SU-DHL-6 (cell line): ENCODE results near the gene SEMA3B.

Source experiments
- H2AFZ ChIP-seq: fragments of 200-600 bp; sonication (generic); 2 replicates; pipeline ENCODE4 v1.6.1; 2014; ENCODE audit warnings: low read depth, mild to moderate bottlenecking, moderate library complexity, mixed read lengths, antibody characterized with exemption, low read length; ENCODE audit not compliant: severe bottlenecking
- H3F3A ChIP-seq: fragments of 200-600 bp; shearing (Covaris generic); 2 replicates; pipeline ENCODE4 v1.6.0; 2016; ENCODE audit warnings: antibody characterized with exemption, mild to moderate bottlenecking; ENCODE audit not compliant: insufficient read depth
- H3K27ac ChIP-seq: fragments of 200-600 bp; sonication (generic); 2 replicates; pipeline ENCODE4 v1.5.1; 2016; ENCODE audit warnings: low read depth, mild to moderate bottlenecking, low read length, moderate library complexity, mixed read lengths
- H3K27me3 ChIP-seq: fragments of 200-600 bp; sonication (generic), shearing (Covaris generic); 2 replicates; pipeline ENCODE4 v1.6.0; 2014; ENCODE audit warnings: mild to moderate bottlenecking, low read length
- H3K36me3 ChIP-seq: fragments of 200-600 bp; sonication (generic); 2 replicates; pipeline ENCODE4 v1.6.1; 2014; ENCODE audit warnings: mild to moderate bottlenecking, low read length, mixed read lengths
- H3K4me2 ChIP-seq: fragments of 300-600, 200-600 bp; shearing (Covaris generic), sonication (generic); 2 replicates; pipeline ENCODE4 v1.6.0; 2014; ENCODE audit warnings: low read length, low read depth, mild to moderate bottlenecking; ENCODE audit not compliant: poor library complexity, severe bottlenecking
- H3K4me3 ChIP-seq: fragments of 200-600 bp; sonication (generic); 2 replicates; pipeline ENCODE4 v1.5.1; 2014; ENCODE audit warnings: antibody characterized with exemption, low read length, mild to moderate bottlenecking, mixed read lengths; ENCODE audit not compliant: insufficient read depth, poor library complexity, severe bottlenecking
- H3K79me2 ChIP-seq: fragments of 200-600 bp; sonication (generic); 2 replicates; pipeline ENCODE4 v1.6.1; 2014; ENCODE audit warnings: mild to moderate bottlenecking, low read length, moderate library complexity; ENCODE audit not compliant: insufficient read depth
- H3K9ac ChIP-seq: fragments of 200-600 bp; sonication (generic); 2 replicates; pipeline ENCODE4 v1.7.0; 2014; ENCODE audit warnings: mild to moderate bottlenecking, low read length
- H3K9me2 ChIP-seq: fragments of 200-600 bp; sonication (generic); replicated peaks from 2 replicates; pipeline ENCODE4 v1.6.1; 2014; ENCODE audit warnings: low read length; ENCODE audit not compliant: insufficient read depth
- H3K9me3 ChIP-seq: fragments of 200-600 bp; sonication (generic); 2 replicates; pipeline ENCODE4 v1.6.1; 2014; ENCODE audit warnings: low read length, mixed read lengths; ENCODE audit not compliant: insufficient read depth
- H4K20me1 ChIP-seq: fragments of 200-600 bp; sonication (generic); 2 replicates; pipeline ENCODE4 v1.6.1; 2014; ENCODE audit warnings: low read depth, mild to moderate bottlenecking, antibody characterized with exemption, low read length, moderate library complexity, mixed read lengths
- EZH2phosphoT487 ChIP-seq: fragments of 200-600 bp; sonication (generic), shearing (Covaris generic); conservative IDR thresholded peaks from 2 replicates; pipeline ENCODE4 v1.6.1; 2018; ENCODE audit warnings: mild to moderate bottlenecking, antibody characterized with exemption, low read length, moderate library complexity, mixed read lengths
- TF ChIP-seq, protein P1 (sequence below): fragments of 200-600 bp; sonication (generic); IDR thresholded peaks from one replicate; pipeline ENCODE4 v1.5.1; 2017; ENCODE audit warnings: antibody characterized with exemption, mild to moderate bottlenecking, low read length, moderate library complexity; ENCODE audit not compliant: insufficient read depth, poor library complexity, severe bottlenecking

SEMA3B gene

DNA sequence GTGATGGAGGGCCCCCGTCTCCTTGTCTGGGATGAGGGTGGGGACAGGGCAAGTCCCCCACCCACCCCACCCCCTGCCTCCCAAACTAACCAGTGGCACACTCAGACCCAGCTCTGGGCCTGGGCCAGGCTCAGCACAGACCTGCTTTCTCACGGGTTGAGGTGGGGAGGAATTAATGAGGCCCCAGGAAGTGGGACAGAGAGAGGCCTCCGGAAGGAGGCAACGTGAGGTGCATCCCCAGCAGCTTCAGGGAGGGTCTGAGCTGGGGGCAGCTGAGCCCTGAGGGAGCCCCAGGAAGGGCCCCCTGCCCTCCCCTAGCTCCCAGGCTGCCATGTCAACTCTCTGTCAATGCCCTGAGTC, 47.9 kb upstream of the SEMA3B start:
- no peak overlapping the region for H3K4me3 ChIP-seq
- no peaks in the 10 kb centered on the region for H4K20me1 ChIP-seq
- no peak overlapping the region for H3K9ac ChIP-seq
- H3K27ac ChIP-seq, result no peak overlapping the region
- no peak overlapping the region for H2AFZ ChIP-seq
- no peak overlapping the region for H3K4me2 ChIP-seq
- no peaks in the 10 kb centered on the region for H3K36me3 ChIP-seq
- no peaks in the 10 kb centered on the region for H3K9me3 ChIP-seq
- no peaks in the 10 kb centered on the region for H3K79me2 ChIP-seq
- no peak for TF ChIP-seq EZH2phosphoT487
- TF ChIP-seq, protein P1, sequence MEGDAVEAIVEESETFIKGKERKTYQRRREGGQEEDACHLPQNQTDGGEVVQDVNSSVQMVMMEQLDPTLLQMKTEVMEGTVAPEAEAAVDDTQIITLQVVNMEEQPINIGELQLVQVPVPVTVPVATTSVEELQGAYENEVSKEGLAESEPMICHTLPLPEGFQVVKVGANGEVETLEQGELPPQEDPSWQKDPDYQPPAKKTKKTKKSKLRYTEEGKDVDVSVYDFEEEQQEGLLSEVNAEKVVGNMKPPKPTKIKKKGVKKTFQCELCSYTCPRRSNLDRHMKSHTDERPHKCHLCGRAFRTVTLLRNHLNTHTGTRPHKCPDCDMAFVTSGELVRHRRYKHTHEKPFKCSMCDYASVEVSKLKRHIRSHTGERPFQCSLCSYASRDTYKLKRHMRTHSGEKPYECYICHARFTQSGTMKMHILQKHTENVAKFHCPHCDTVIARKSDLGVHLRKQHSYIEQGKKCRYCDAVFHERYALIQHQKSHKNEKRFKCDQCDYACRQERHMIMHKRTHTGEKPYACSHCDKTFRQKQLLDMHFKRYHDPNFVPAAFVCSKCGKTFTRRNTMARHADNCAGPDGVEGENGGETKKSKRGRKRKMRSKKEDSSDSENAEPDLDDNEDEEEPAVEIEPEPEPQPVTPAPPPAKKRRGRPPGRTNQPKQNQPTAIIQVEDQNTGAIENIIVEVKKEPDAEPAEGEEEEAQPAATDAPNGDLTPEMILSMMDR, result no peak
- no peaks in the 10 kb centered on the region for H3K9me2 ChIP-seq
- H3F3A ChIP-seq, result no peaks in the 10 kb centered on the region
- H3K27me3 ChIP-seq, result no peaks in the 10 kb centered on the region

DNA sequence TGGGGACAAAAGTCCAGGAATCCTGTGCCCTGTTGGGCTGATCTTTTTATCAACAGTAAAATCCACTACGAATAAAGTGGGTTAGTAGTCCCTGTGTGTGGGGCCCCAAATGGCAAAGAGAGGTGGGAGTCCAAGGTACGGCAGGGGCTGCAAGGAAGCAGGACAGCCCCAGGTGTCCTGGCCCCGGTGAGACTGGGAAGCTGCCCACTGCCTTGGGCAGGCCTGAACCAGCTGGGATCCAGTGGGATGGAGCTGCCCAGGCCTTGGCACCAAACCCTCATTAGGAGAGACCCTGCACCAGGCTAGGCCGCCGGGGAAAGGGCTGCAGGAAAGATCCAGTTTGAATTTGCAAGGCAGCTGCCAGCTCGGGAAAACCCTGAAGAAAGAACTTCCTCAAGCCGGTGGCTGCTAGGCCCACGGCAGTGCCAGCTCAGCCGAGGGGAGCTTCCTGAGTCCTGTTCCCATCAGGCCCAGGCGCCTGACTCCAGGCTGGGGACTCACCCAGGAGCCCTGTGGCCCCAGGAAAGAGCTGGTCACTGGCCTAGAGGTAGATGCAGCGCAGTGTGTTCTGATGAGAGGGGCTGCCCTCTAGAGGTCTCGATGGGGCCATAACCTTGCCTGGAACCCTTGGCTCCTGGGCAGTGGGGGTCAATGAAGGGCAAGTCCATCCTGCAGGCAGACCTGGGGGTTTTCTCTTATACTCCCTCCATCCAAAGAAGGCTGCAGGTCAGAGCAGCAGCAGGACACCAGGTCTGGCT, 47.4 kb upstream of the SEMA3B start:
- Histone ChIP-seq H4K20me1 (no peaks in the 10 kb centered on the region), H3K4me2 (no peak overlapping the region), H2AFZ (no peak overlapping the region), H3F3A (no peaks in the 10 kb centered on the region), H3K79me2 (no peaks in the 10 kb centered on the region), H3K4me3 (no peak overlapping the region), H3K27me3 (no peaks in the 10 kb centered on the region), H3K27ac (no peak overlapping the region), H3K36me3 (no peaks in the 10 kb centered on the region), H3K9me2 (no peaks in the 10 kb centered on the region), H3K9me3 (no peaks in the 10 kb centered on the region), H3K9ac (no peak overlapping the region)
- no peak for TF ChIP-seq EZH2phosphoT487
- TF ChIP-seq, protein P1, result no peak

DNA sequence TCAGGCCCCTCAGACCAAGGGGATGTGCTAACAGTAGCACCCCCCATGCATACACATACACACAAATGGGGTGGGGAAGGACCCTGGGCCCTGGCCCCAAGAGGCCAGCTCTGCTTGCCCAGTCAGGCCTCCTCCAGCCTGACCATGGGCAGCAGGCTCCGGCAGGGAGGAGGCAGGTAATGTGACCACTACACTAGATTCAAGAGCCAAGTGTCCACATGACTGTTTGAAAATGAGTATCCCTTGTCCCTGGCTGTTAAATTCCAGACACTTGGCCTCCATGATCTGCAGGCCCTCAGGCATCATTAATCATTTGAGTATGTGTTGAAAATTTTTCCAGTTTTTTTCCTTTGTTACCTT, 46.8 kb upstream of the SEMA3B start:
- no peak for TF ChIP-seq EZH2phosphoT487
- TF ChIP-seq, protein P1, result no peak
- Histone ChIP-seq H3K4me2 (no peak overlapping the region), H3K27ac (no peak overlapping the region)

More for the DNA sequence above, 46.8 kb upstream of the SEMA3B start:
- H3K9me3 ChIP-seq, result no peaks in the 10 kb centered on the region
- H2AFZ ChIP-seq, result no peak overlapping the region
- no peak overlapping the region for H3K9ac ChIP-seq
- no peaks in the 10 kb centered on the region for H3K27me3 ChIP-seq
- no peaks in the 10 kb centered on the region for H3F3A ChIP-seq
- no peaks in the 10 kb centered on the region for H3K79me2 ChIP-seq
- no peaks in the 10 kb centered on the region for H4K20me1 ChIP-seq
- H3K36me3 ChIP-seq, result no peaks in the 10 kb centered on the region
- H3K9me2 ChIP-seq, result no peaks in the 10 kb centered on the region
- no peak overlapping the region for H3K4me3 ChIP-seq
